Hair follicular keratinocyte (primary cell): ENCODE measurements around the gene SLC26A6. TPM values are rescaled to one million over a fixed set of nuclear protein-coding genes. Genes with fewer than 3 reads are reported as not detected.

ENCODE experiments used
- total RNA-seq: library from RNA; depleted of rRNA; stranded (reverse); fragments of >200 nt; gene quantifications from 2 replicates; pipeline ENCODE4 v1.2.3, GENCODE V29; 2015

The SLC26A6 gene
- 52.5 and 53.9 TPM in 2 replicates for total RNA-seq

GRCh38 chr3:48635222-48636021, at the start of gene SLC26A6:
Gene SLC26A6, minus strand, starts transcription at chr3:48635461. Its CDS starts 68 bp downstream, at chr3:48635393.

GRCh38 chr3:48662753-48663488, 27.7 kb upstream of the SLC26A6 start, which contains the start of gene CELSR3:
Gene CELSR3, minus strand, starts transcription at chr3:48662886. Its CDS starts 252 bp downstream, at chr3:48662634.

GRCh38 chr3:48621461-48621869, 13.8 kb downstream of the SLC26A6 start, which contains the start of gene TMEM89:
Gene TMEM89, minus strand, starts transcription at chr3:48621769. Its CDS starts 13 bp downstream, at chr3:48621756.

GRCh38 chr3:48609088-48610005, 25.9 kb downstream of the SLC26A6 start, which contains the start of gene UQCRC1:
Gene UQCRC1, minus strand, starts transcription at chr3:48609646. Its CDS starts 26 bp downstream, at chr3:48609620.

GRCh38 chr3:48595075-48595525, 40.2 kb downstream of the SLC26A6 start, which contains the start of gene COL7A1:
Gene COL7A1, minus strand, starts transcription at chr3:48595329. Its CDS starts 170 bp downstream, at chr3:48595159.

Other genes with a start within 250 kb of the SLC26A6 start
- 49.2 and 84.9 TPM in 2 replicates for gene PLXNB1, start 205.4 kb downstream of the SLC26A6 start, total RNA-seq
- gene CCDC51, start 195.3 kb downstream of the SLC26A6 start, total RNA-seq = 30.1 and 39.5 TPM in 2 replicates
- gene TMA7, start 195.2 kb downstream of the SLC26A6 start, total RNA-seq = 383 and 572 TPM in 2 replicates
- 5.0 and 10.8 TPM in 2 replicates for gene ATRIP, start 188.7 kb downstream of the SLC26A6 start, total RNA-seq
- gene SHISA5, start 131.3 kb downstream of the SLC26A6 start, total RNA-seq = 173 and 174 TPM in 2 replicates
- 10.7 and 12.0 TPM in 2 replicates for gene PFKFB4, start 78.7 kb downstream of the SLC26A6 start, total RNA-seq
- gene UCN2, start 71.7 kb downstream of the SLC26A6 start, total RNA-seq = 6.1 and 6.7 TPM in 2 replicates
- 121 and 323 TPM in 2 replicates for gene COL7A1, start 40.1 kb downstream of the SLC26A6 start, total RNA-seq
- 599 and 603 TPM in 2 replicates for gene UQCRC1, start 25.8 kb downstream of the SLC26A6 start, total RNA-seq
- not detected in 2 replicates for gene TMEM89, start 13.7 kb downstream of the SLC26A6 start, total RNA-seq
- 1.0 and 1.1 TPM in 2 replicates for gene CELSR3, start 27.4 kb upstream of the SLC26A6 start, total RNA-seq
- gene NCKIPSD, start 50.5 kb upstream of the SLC26A6 start, total RNA-seq = 15.8 and 19.2 TPM in 2 replicates
- gene IP6K2, start 81.8 kb upstream of the SLC26A6 start, total RNA-seq = 53.0 and 55.1 TPM in 2 replicates
- gene PRKAR2A, start 212.4 kb upstream of the SLC26A6 start, total RNA-seq = 26.9 and 29.5 TPM in 2 replicates